Measurements from ENCODE around the gene POMZP3.
"Not testable (repeated sequence)": the region's sequence is repeated elsewhere in the genome, so short reads cannot be mapped to it uniquely, and the experiment has no call there.

The POMZP3 gene

GRCh38 chr7:76591033-76591432, 36.0 kb downstream of the POMZP3 start:
- not testable (repeated sequence) for H4K8ac ChIP-seq (ENCODE audit: low read depth, low read length); H4K91ac ChIP-seq (ENCODE audit: low read depth, low read length, poor library complexity); H2AK5ac ChIP-seq (ENCODE audit: low read depth, low read length); DNase-seq (ENCODE audit: low spot score); H3K9me3 ChIP-seq (replicated peaks in 1 of 2; ENCODE audit: control insufficient read depth in 2 of 2, insufficient read depth in 1 of 2, low read depth in 1 of 2, low read length in 2 of 2); H2BK5ac ChIP-seq (ENCODE audit: low read length); H3K27me3 ChIP-seq (ENCODE audit: control insufficient read depth in 3 of 3, insufficient read depth in 3 of 3, low read depth in 1 of 3, low read length in 3 of 3); H2BK12ac ChIP-seq (ENCODE audit: low read length); H3K4me3 ChIP-seq (ENCODE audit: low read length in 2 of 2); H3K4me1 ChIP-seq (ENCODE audit: control insufficient read depth in 2 of 2, insufficient read depth in 1 of 2, low read depth in 1 of 2, low read length in 2 of 2); H2BK120ac ChIP-seq (ENCODE audit: low read depth, low read length); H3K18ac ChIP-seq (ENCODE audit: low read length); H3K27ac ChIP-seq (replicated peaks; ENCODE audit: low read length); H3K4me2 ChIP-seq (ENCODE audit: insufficient read depth, low read length, poor library complexity, severe bottlenecking); H3K9ac ChIP-seq (ENCODE audit: low read depth, low read length, poor library complexity); H2BK15ac ChIP-seq (ENCODE audit: low read length); H3K36me3 ChIP-seq (replicated peaks in 1 of 2; ENCODE audit: control insufficient read depth in 2 of 2, insufficient read depth in 2 of 2, low read length in 2 of 2); H3K4ac ChIP-seq (ENCODE audit: low read length); H2AFZ ChIP-seq (ENCODE audit: low read length); H3K79me1 ChIP-seq (ENCODE audit: low read depth, low read length); H3K23ac ChIP-seq (ENCODE audit: low read depth, low read length, poor library complexity); H3K14ac ChIP-seq (ENCODE audit: low read length)
- WGBS, 2 donors (ENCODE audit: extremely low coverage in 2 of 2, insufficient read length in 2 of 2, insufficient replicate concordance in 1 of 2) = no CpG with 5 or more reads among the region's 3 CpGs

- H3K27me3 ChIP-seq (ENCODE audit: control insufficient read depth in 3 of 3, insufficient read depth in 3 of 3, low read depth in 1 of 3, low read length in 3 of 3); H3K4me3 ChIP-seq (ENCODE audit: low read length in 2 of 2); H3K27ac ChIP-seq (replicated peaks; ENCODE audit: low read length); H3K14ac ChIP-seq (ENCODE audit: low read length); H3K9ac ChIP-seq (ENCODE audit: low read depth, low read length, poor library complexity); H3K18ac ChIP-seq (ENCODE audit: low read length); H2AK5ac ChIP-seq (ENCODE audit: low read depth, low read length); H2BK120ac ChIP-seq (ENCODE audit: low read depth, low read length); H3K36me3 ChIP-seq (replicated peaks in 1 of 2; ENCODE audit: control insufficient read depth in 2 of 2, insufficient read depth in 2 of 2, low read length in 2 of 2); H2BK15ac ChIP-seq (ENCODE audit: low read length); H3K9me3 ChIP-seq (replicated peaks in 1 of 2; ENCODE audit: control insufficient read depth in 2 of 2, insufficient read depth in 1 of 2, low read depth in 1 of 2, low read length in 2 of 2); H2BK5ac ChIP-seq (ENCODE audit: low read length); H4K8ac ChIP-seq (ENCODE audit: low read depth, low read length); H3K79me1 ChIP-seq (ENCODE audit: low read depth, low read length); H2BK12ac ChIP-seq (ENCODE audit: low read length); H3K4me1 ChIP-seq (ENCODE audit: control insufficient read depth in 2 of 2, insufficient read depth in 1 of 2, low read depth in 1 of 2, low read length in 2 of 2); H2AFZ ChIP-seq (ENCODE audit: low read length); H4K91ac ChIP-seq (ENCODE audit: low read depth, low read length, poor library complexity); H3K4me2 ChIP-seq (ENCODE audit: insufficient read depth, low read length, poor library complexity, severe bottlenecking); H3K23ac ChIP-seq (ENCODE audit: low read depth, low read length, poor library complexity); DNase-seq (ENCODE audit: low spot score); H3K4ac ChIP-seq (ENCODE audit: low read length): not testable (repeated sequence)
- no CpG with 5 or more reads among the region's 1 CpG for WGBS, 2 donors (ENCODE audit: extremely low coverage in 2 of 2, insufficient read length in 2 of 2, insufficient replicate concordance in 1 of 2)
These were observed 38.5 kb downstream of the POMZP3 start for GRCh38 chr7:76588586-76588985.

GRCh38 chr7:76586585-76587315, 40.3 kb downstream of the POMZP3 start:
- not testable (repeated sequence) for H3K27ac ChIP-seq (replicated peaks; ENCODE audit: low read length); H3K14ac ChIP-seq (ENCODE audit: low read length); H3K79me1 ChIP-seq (ENCODE audit: low read depth, low read length); H4K91ac ChIP-seq (ENCODE audit: low read depth, low read length, poor library complexity); H3K27me3 ChIP-seq (ENCODE audit: control insufficient read depth in 3 of 3, insufficient read depth in 3 of 3, low read depth in 1 of 3, low read length in 3 of 3); H3K4me3 ChIP-seq (ENCODE audit: low read length in 2 of 2); H2AFZ ChIP-seq (ENCODE audit: low read length); H3K18ac ChIP-seq (ENCODE audit: low read length); H2BK5ac ChIP-seq (ENCODE audit: low read length); H3K4me2 ChIP-seq (ENCODE audit: insufficient read depth, low read length, poor library complexity, severe bottlenecking); H2AK5ac ChIP-seq (ENCODE audit: low read depth, low read length); H3K4ac ChIP-seq (ENCODE audit: low read length); H2BK12ac ChIP-seq (ENCODE audit: low read length); H2BK15ac ChIP-seq (ENCODE audit: low read length); H3K23ac ChIP-seq (ENCODE audit: low read depth, low read length, poor library complexity); H3K36me3 ChIP-seq (replicated peaks in 1 of 2; ENCODE audit: control insufficient read depth in 2 of 2, insufficient read depth in 2 of 2, low read length in 2 of 2); H2BK120ac ChIP-seq (ENCODE audit: low read depth, low read length); H3K9me3 ChIP-seq (replicated peaks in 1 of 2; ENCODE audit: control insufficient read depth in 2 of 2, insufficient read depth in 1 of 2, low read depth in 1 of 2, low read length in 2 of 2); H3K4me1 ChIP-seq (ENCODE audit: control insufficient read depth in 2 of 2, insufficient read depth in 1 of 2, low read depth in 1 of 2, low read length in 2 of 2); H3K9ac ChIP-seq (ENCODE audit: low read depth, low read length, poor library complexity); DNase-seq (ENCODE audit: low spot score); H4K8ac ChIP-seq (ENCODE audit: low read depth, low read length)
- no CpG with 5 or more reads among the region's 2 CpGs for WGBS, 2 donors (ENCODE audit: extremely low coverage in 2 of 2, insufficient read length in 2 of 2, insufficient replicate concordance in 1 of 2)

GRCh38 chr7:76583636-76584281, 43.3 kb downstream of the POMZP3 start:
- H2BK15ac ChIP-seq (ENCODE audit: low read length); H4K91ac ChIP-seq (ENCODE audit: low read depth, low read length, poor library complexity); H3K9ac ChIP-seq (ENCODE audit: low read depth, low read length, poor library complexity); H4K8ac ChIP-seq (ENCODE audit: low read depth, low read length); H2BK5ac ChIP-seq (ENCODE audit: low read length); DNase-seq (ENCODE audit: low spot score); H2AFZ ChIP-seq (ENCODE audit: low read length); H3K18ac ChIP-seq (ENCODE audit: low read length); H3K4ac ChIP-seq (ENCODE audit: low read length); H2BK120ac ChIP-seq (ENCODE audit: low read depth, low read length); H3K36me3 ChIP-seq (replicated peaks in 1 of 2; ENCODE audit: control insufficient read depth in 2 of 2, insufficient read depth in 2 of 2, low read length in 2 of 2); H3K9me3 ChIP-seq (replicated peaks in 1 of 2; ENCODE audit: control insufficient read depth in 2 of 2, insufficient read depth in 1 of 2, low read depth in 1 of 2, low read length in 2 of 2); H3K27me3 ChIP-seq (ENCODE audit: control insufficient read depth in 3 of 3, insufficient read depth in 3 of 3, low read depth in 1 of 3, low read length in 3 of 3); H2BK12ac ChIP-seq (ENCODE audit: low read length); H3K23ac ChIP-seq (ENCODE audit: low read depth, low read length, poor library complexity); H3K4me2 ChIP-seq (ENCODE audit: insufficient read depth, low read length, poor library complexity, severe bottlenecking); H2AK5ac ChIP-seq (ENCODE audit: low read depth, low read length); H3K4me3 ChIP-seq (ENCODE audit: low read length in 2 of 2); H3K27ac ChIP-seq (replicated peaks; ENCODE audit: low read length); H3K4me1 ChIP-seq (ENCODE audit: control insufficient read depth in 2 of 2, insufficient read depth in 1 of 2, low read depth in 1 of 2, low read length in 2 of 2); H3K79me1 ChIP-seq (ENCODE audit: low read depth, low read length); H3K14ac ChIP-seq (ENCODE audit: low read length): not testable (repeated sequence)
- no CpG with 5 or more reads among the region's 5 CpGs for WGBS, 2 donors (ENCODE audit: extremely low coverage in 2 of 2, insufficient read length in 2 of 2, insufficient replicate concordance in 1 of 2)
